IPS-20b (cell line): ENCODE data around the gene C1orf74.
"Not testable (repeated sequence)": the region's sequence is repeated elsewhere in the genome, so short reads cannot be mapped to it uniquely, and the experiment has no call there.

ENCODE experiments used
- H3K27ac ChIP-seq: one replicate; pipeline ENCODE4 v1.5.1; 2013; ENCODE audit warnings: low read length
- H3K27me3 ChIP-seq: 2 replicates; pipeline ENCODE4 v1.6.1; 2013; ENCODE audit warnings: mild to moderate bottlenecking, low read length, inconsistent platforms; ENCODE audit not compliant: insufficient read depth
- H3K36me3 ChIP-seq: 2 replicates; pipeline ENCODE4 v1.6.1; 2013; ENCODE audit warnings: low read depth, mild to moderate bottlenecking, inconsistent platforms, low read length, moderate library complexity; ENCODE audit not compliant: insufficient read depth
- H3K4me1 ChIP-seq: 2 replicates; pipeline ENCODE4 v1.6.1; 2013; ENCODE audit warnings: mild to moderate bottlenecking, control low read depth, inconsistent platforms, low read length, moderate library complexity; ENCODE audit not compliant: insufficient read depth
- H3K4me3 ChIP-seq: 2 replicates; pipeline ENCODE4 v1.5.1; 2013; ENCODE audit warnings: mild to moderate bottlenecking, low read length, inconsistent platforms
- H3K9ac ChIP-seq: 2 replicates; pipeline ENCODE4 v1.6.1; 2013; ENCODE audit warnings: low read depth, mild to moderate bottlenecking, inconsistent platforms, low read length, moderate library complexity
- H3K9me3 ChIP-seq: 2 replicates; pipeline ENCODE4 v1.6.1; 2013; ENCODE audit warnings: mild to moderate bottlenecking, low read depth, low read length, inconsistent platforms; ENCODE audit not compliant: insufficient read depth

Gene C1orf74

GRCh38 chr1:209802780-209803152, 18.4 kb upstream of the C1orf74 start:
- H3K9me3 ChIP-seq: no peaks in the 10 kb centered on the region
- H3K36me3 ChIP-seq: no peaks in the 10 kb centered on the region
- H3K27ac ChIP-seq: no peak overlapping the region
- H3K9ac ChIP-seq: no peak overlapping the region
- peaks cover 39% of the 10 kb centered on the region for H3K27me3 ChIP-seq
- no peak overlapping the region for H3K4me3 ChIP-seq
- H3K4me1 ChIP-seq: peaks cover 3% of the 10 kb centered on the region

- H3K27ac ChIP-seq: no peak overlapping the region
- no peaks in the 10 kb centered on the region for H3K9me3 ChIP-seq
- no peak overlapping the region for H3K4me3 ChIP-seq
- H3K9ac ChIP-seq: no peak overlapping the region
- peaks cover 39% of the 10 kb centered on the region for H3K27me3 ChIP-seq
- no peaks in the 10 kb centered on the region for H3K36me3 ChIP-seq
- H3K4me1 ChIP-seq: peaks cover 3% of the 10 kb centered on the region
These were observed 17.9 kb upstream of the C1orf74 start for GRCh38 chr1:209802117-209802779.

- peaks cover under 1% of the 10 kb centered on the region for H3K4me1 ChIP-seq
- no peaks in the 10 kb centered on the region for H3K36me3 ChIP-seq
- H3K9me3 ChIP-seq: no peaks in the 10 kb centered on the region
- no peak overlapping the region for H3K27ac ChIP-seq
- no peak overlapping the region for H3K9ac ChIP-seq
- H3K27me3 ChIP-seq: peaks cover 39% of the 10 kb centered on the region
- no peak overlapping the region for H3K4me3 ChIP-seq
These were observed 16.9 kb upstream of the C1orf74 start for GRCh38 chr1:209800984-209801834.

- H3K9ac ChIP-seq: no peak overlapping the region
- H3K4me1 ChIP-seq: no peaks in the 10 kb centered on the region; the same call in 1 of the 2 replicates
- no peak overlapping the region for H3K27ac ChIP-seq
- peaks cover 14% of the 10 kb centered on the region; the same call in 1 of the 2 replicates for H3K27me3 ChIP-seq
- H3K36me3 ChIP-seq: peaks cover 7% of the 10 kb centered on the region; the same call in 1 of the 2 replicates
- no peak overlapping the region for H3K4me3 ChIP-seq
- no peaks in the 10 kb centered on the region for H3K9me3 ChIP-seq
These were observed 13.8 kb upstream of the C1orf74 start for GRCh38 chr1:209797978-209798639.

- H3K4me3 ChIP-seq, H3K4me1 ChIP-seq, H3K9me3 ChIP-seq, H3K9ac ChIP-seq, H3K27ac ChIP-seq, H3K27me3 ChIP-seq: not testable (repeated sequence)
- H3K36me3 ChIP-seq: peaks cover 16% of the 10 kb centered on the region; the same call in 1 of the 2 replicates
These were observed 9.4 kb upstream of the C1orf74 start for GRCh38 chr1:209793711-209794110.

GRCh38 chr1:209791920-209792319, 7.6 kb upstream of the C1orf74 start:
- peaks cover 16% of the 10 kb centered on the region; the same call in 1 of the 2 replicates for H3K36me3 ChIP-seq
- H3K27ac ChIP-seq: no peak overlapping the region
- H3K9me3 ChIP-seq: no peaks in the 10 kb centered on the region
- H3K27me3 ChIP-seq: peaks cover 11% of the 10 kb centered on the region; the same call in 1 of the 2 replicates
- H3K9ac ChIP-seq: no peak overlapping the region
- H3K4me3 ChIP-seq: no peak overlapping the region
- H3K4me1 ChIP-seq: no peaks in the 10 kb centered on the region

- no peak overlapping the region for H3K4me3 ChIP-seq
- peaks cover 16% of the 10 kb centered on the region; the same call in 1 of the 2 replicates for H3K36me3 ChIP-seq
These were observed 6.2 kb upstream of the C1orf74 start for GRCh38 chr1:209790286-209791193.

GRCh38 chr1:209789245-209789644, 4.9 kb upstream of the C1orf74 start:
- H3K36me3 ChIP-seq: peaks cover 11% of the 10 kb centered on the region; the same call in 1 of the 2 replicates
- peaks cover 28% of the 10 kb centered on the region; the same call in 1 of the 2 replicates for H3K27me3 ChIP-seq

More at GRCh38 chr1:209790286-209791193, 6.2 kb upstream of the C1orf74 start:
- H3K9ac ChIP-seq: no peak overlapping the region
- H3K27ac ChIP-seq: no peak overlapping the region
- no peaks in the 10 kb centered on the region for H3K4me1 ChIP-seq
- no peaks in the 10 kb centered on the region for H3K9me3 ChIP-seq
- H3K27me3 ChIP-seq: peaks cover 25% of the 10 kb centered on the region; the same call in 1 of the 2 replicates

GRCh38 chr1:209787551-209787950, 3.2 kb upstream of the C1orf74 start:
- Histone ChIP-seq H3K27me3 (peaks cover 28% of the 10 kb centered on the region; the same call in 1 of the 2 replicates), H3K9me3 (no peaks in the 10 kb centered on the region; the same call in 1 of the 2 replicates), H3K9ac (no peak overlapping the region), H3K4me3 (no peak overlapping the region), H3K4me1 (no peaks in the 10 kb centered on the region), H3K36me3 (peaks cover 14% of the 10 kb centered on the region; the same call in 1 of the 2 replicates), H3K27ac (no peak overlapping the region)

More at GRCh38 chr1:209789245-209789644, 4.9 kb upstream of the C1orf74 start:
- no peaks in the 10 kb centered on the region; the same call in 1 of the 2 replicates for H3K9me3 ChIP-seq
- H3K4me3 ChIP-seq: no peak overlapping the region
- no peak overlapping the region for H3K9ac ChIP-seq
- H3K4me1 ChIP-seq: no peaks in the 10 kb centered on the region
- no peak overlapping the region for H3K27ac ChIP-seq

- Histone ChIP-seq H3K4me3 (no peak overlapping the region), H3K27ac (no peak overlapping the region), H3K27me3 (peaks cover 28% of the 10 kb centered on the region; the same call in 1 of the 2 replicates), H3K9ac (no peak overlapping the region), H3K9me3 (no peaks in the 10 kb centered on the region; the same call in 1 of the 2 replicates), H3K36me3 (peaks cover 10% of the 10 kb centered on the region; the same call in 1 of the 2 replicates), H3K4me1 (no peaks in the 10 kb centered on the region)
These were observed 1.8 kb upstream of the C1orf74 start for GRCh38 chr1:209786146-209786545.
